Esophagus (tissue), 2 donors: ENCODE results near the gene UNC5C. TPM values are rescaled to one million over a fixed set of nuclear protein-coding genes. Genes with fewer than 3 reads are reported as not detected.

Experiments used
- H3K27ac ChIP-seq, 2 donors: one replicate each; pipeline ENCODE4 v1.5.1; 2013; ENCODE audit warnings: low read depth in 2 of 2, mild to moderate bottlenecking in 2 of 2, inconsistent platforms in 1 of 2, low read length in 1 of 2, moderate library complexity in 1 of 2
- H3K27me3 ChIP-seq, 2 donors: one replicate each; pipeline ENCODE4 v1.6.1; 2013; ENCODE audit warnings: low read length in 2 of 2, control low read depth in 1 of 2, mild to moderate bottlenecking in 1 of 2; ENCODE audit not compliant: insufficient read depth in 2 of 2, control insufficient read depth in 1 of 2
- H3K36me3 ChIP-seq, 2 donors: one replicate each; pipeline ENCODE4 v1.6.1; 2013; ENCODE audit warnings: low read length in 1 of 2; ENCODE audit not compliant: control insufficient read depth in 2 of 2, insufficient read depth in 2 of 2
- H3K4me1 ChIP-seq, 2 donors: one replicate each; pipeline ENCODE4 v1.6.1; 2013; ENCODE audit warnings: low read length in 1 of 2; ENCODE audit not compliant: control insufficient read depth in 2 of 2, insufficient read depth in 2 of 2
- H3K4me3 ChIP-seq, 2 donors: one replicate each; pipeline ENCODE4 v1.5.1; 2013; ENCODE audit warnings: low read length in 2 of 2, mild to moderate bottlenecking in 2 of 2, low read depth in 1 of 2, moderate library complexity in 1 of 2
- H3K9me3 ChIP-seq, 2 donors: one replicate each; pipeline ENCODE4 v1.6.1; 2013; ENCODE audit warnings: mild to moderate bottlenecking in 2 of 2, low read depth in 1 of 2, low read length in 1 of 2, moderate library complexity in 1 of 2; ENCODE audit not compliant: control insufficient read depth in 2 of 2, insufficient read depth in 1 of 2
- WGBS, 2 donors: extraction: QIAGEN DNeasy Blood & Tissue Kit; methylation state at CpG; one replicate each; pipeline ENCODE4 v1.1.7; 2013; 5-methylcytosine and 5-hydroxymethylcytosine counted together
- polyA plus RNA-seq, 2 donors: library from polyadenylated mRNA; stranded (reverse); fragments of 200-250 nt; gene quantifications; one replicate each; pipeline ENCODE4 v1.2.3, GENCODE V29; 2013
- donor health status: healthy with polysubstance abuse.
- donor health status: Bipolar disorder and iron deficiency.

UNC5C gene
- polyA plus RNA-seq, result under 1 TPM; 0.04 to 0.09 TPM

GRCh38 chr4:95548738-95549245 lies at the start of gene UNC5C:
TSS of gene UNC5C (minus strand) at chr4:95548973.
- Histone ChIP-seq H3K27me3 (peaks cover 0 to 6% of the 10 kb centered on the region in 2 donors), H3K36me3 (no peaks in the 10 kb centered on the region), H3K4me1 (peaks cover 8 to 10% of the 10 kb centered on the region in 2 donors), H3K4me3 (peak within 1 kb of the TSS; percentile 49 to 51), H3K9me3 (no peaks in the 10 kb centered on the region), H3K27ac (peak within 1 kb of the TSS; percentile 34 to 64)
- WGBS, 2 donors, result 3 to 4% methylated on average over 34 to 37 of the region's 37 CpGs

GRCh38 chr4:95596676-95597075 lies 47.9 kb upstream of the UNC5C start:
- no peaks in the 10 kb centered on the region for H3K9me3 ChIP-seq
- no peak overlapping the region for H3K4me3 ChIP-seq
- no peaks in the 10 kb centered on the region for H3K27me3 ChIP-seq
- no peak overlapping the region for H3K27ac ChIP-seq
- no peaks in the 10 kb centered on the region for H3K36me3 ChIP-seq
- H3K4me1 ChIP-seq, result no peaks in the 10 kb centered on the region
- WGBS, 2 donors, result 78 to 85% methylated on average over 7 of the region's 7 CpGs

GRCh38 chr4:95594629-95595028 lies 45.9 kb upstream of the UNC5C start:
- 71 to 73% methylated on average over 1 of the region's 1 CpG for WGBS, 2 donors
- Histone ChIP-seq H3K4me1 (no peaks in the 10 kb centered on the region), H3K27me3 (no peaks in the 10 kb centered on the region), H3K9me3 (no peaks in the 10 kb centered on the region), H3K4me3 (no peak overlapping the region), H3K27ac (no peak overlapping the region), H3K36me3 (no peaks in the 10 kb centered on the region)

- Histone ChIP-seq H3K27me3 (no peaks in the 10 kb centered on the region), H3K4me1 (no peaks in the 10 kb centered on the region), H3K4me3 (no peak overlapping the region), H3K36me3 (no peaks in the 10 kb centered on the region), H3K27ac (no peak overlapping the region), H3K9me3 (no peaks in the 10 kb centered on the region)
- 91 to 92% methylated on average over 1 of the region's 1 CpG for WGBS, 2 donors
These were observed 45.2 kb upstream of the UNC5C start for GRCh38 chr4:95594013-95594412.

DNA sequence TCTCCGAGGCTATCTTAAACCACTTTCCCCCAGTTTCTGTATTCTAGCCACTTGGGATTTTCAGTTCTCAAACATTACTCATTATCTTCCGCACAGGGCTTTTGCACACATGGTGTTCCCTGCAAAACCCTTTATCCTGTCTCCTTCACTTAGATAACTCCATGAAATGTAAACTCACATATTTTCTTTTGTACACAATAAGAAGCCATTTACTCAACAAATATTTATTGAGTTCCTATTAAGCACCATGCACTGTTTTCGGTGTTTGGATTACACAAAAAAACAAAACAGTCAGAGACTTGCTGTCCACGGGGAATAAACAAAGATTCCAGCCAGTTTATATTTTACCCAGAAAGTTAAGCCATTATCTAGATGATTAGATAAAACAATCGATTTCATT lies 42.5 kb upstream of the UNC5C start:
- 51 to 53% methylated on average over 5 of the region's 5 CpGs for WGBS, 2 donors
- H3K27ac ChIP-seq, result no peak overlapping the region

DNA sequence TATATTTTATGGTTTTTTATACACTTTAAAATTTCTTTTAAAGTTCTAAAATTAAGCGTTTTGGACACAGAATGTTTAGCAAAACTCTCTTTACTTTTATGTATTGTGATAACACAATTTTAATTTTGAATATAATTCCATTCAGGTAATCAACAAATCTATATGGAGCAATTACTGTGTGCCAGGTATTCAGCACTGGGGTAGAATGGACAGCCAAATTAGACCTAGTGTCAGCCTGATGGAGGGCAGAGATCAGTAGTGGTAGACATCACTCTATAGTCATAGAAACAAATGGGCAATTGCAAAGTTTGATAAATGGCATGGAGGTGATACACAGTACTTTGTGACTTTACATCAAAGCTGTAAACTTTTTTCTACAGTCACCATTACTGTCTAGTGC lies 41.8 kb upstream of the UNC5C start:
- H3K9me3 ChIP-seq, result no peaks in the 10 kb centered on the region
- H3K27ac ChIP-seq, result no peak overlapping the region
- H3K27me3 ChIP-seq, result no peaks in the 10 kb centered on the region
- no peaks in the 10 kb centered on the region for H3K4me1 ChIP-seq
- no peak overlapping the region for H3K4me3 ChIP-seq
- H3K36me3 ChIP-seq, result no peaks in the 10 kb centered on the region
- 84 to 90% methylated on average over 1 of the region's 1 CpG for WGBS, 2 donors

More for the DNA sequence above, 42.5 kb upstream of the UNC5C start:
- no peaks in the 10 kb centered on the region for H3K27me3 ChIP-seq
- H3K4me3 ChIP-seq, result no peak overlapping the region
- H3K9me3 ChIP-seq, result no peaks in the 10 kb centered on the region
- no peaks in the 10 kb centered on the region for H3K36me3 ChIP-seq
- no peaks in the 10 kb centered on the region for H3K4me1 ChIP-seq

GRCh38 chr4:95585016-95585695 lies 36.4 kb upstream of the UNC5C start:
- H3K27ac ChIP-seq, result no peak overlapping the region
- WGBS, 2 donors, result 64 to 67% methylated on average over 5 of the region's 5 CpGs
- no peaks in the 10 kb centered on the region for H3K36me3 ChIP-seq
- H3K4me3 ChIP-seq, result no peak overlapping the region
- H3K27me3 ChIP-seq, result no peaks in the 10 kb centered on the region
- H3K9me3 ChIP-seq, result peaks cover 0 to 5% of the 10 kb centered on the region in 2 donors
- no peaks in the 10 kb centered on the region for H3K4me1 ChIP-seq

DNA sequence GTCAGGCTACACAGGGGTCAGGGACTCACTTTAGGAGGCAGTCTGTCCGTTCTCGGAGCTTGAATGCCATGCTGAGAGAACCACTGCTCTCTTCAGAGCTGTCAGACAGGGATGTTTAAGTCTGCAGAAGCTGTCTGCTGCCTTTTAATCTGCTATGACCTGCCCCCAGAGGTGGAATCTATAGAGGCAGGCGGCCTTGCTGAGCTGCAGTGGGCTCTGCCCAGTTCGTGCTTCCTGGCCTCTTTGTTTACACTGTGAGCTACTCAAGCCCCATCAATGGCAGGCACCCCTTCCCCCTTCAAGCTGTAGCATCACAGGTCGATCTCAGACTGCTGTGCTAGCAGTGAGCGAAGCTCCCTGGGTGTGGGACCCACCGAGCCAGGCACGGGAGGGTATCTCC lies 31.5 kb upstream of the UNC5C start:
- H3K4me1 ChIP-seq, result no peaks in the 10 kb centered on the region
- peaks cover 0 to 5% of the 10 kb centered on the region in 2 donors for H3K9me3 ChIP-seq
- no peaks in the 10 kb centered on the region for H3K36me3 ChIP-seq
- H3K4me3 ChIP-seq, result no peak overlapping the region
- no peak overlapping the region for H3K27ac ChIP-seq
- 49 to 59% methylated on average over 8 of the region's 8 CpGs for WGBS, 2 donors
- H3K27me3 ChIP-seq, result no peaks in the 10 kb centered on the region

DNA sequence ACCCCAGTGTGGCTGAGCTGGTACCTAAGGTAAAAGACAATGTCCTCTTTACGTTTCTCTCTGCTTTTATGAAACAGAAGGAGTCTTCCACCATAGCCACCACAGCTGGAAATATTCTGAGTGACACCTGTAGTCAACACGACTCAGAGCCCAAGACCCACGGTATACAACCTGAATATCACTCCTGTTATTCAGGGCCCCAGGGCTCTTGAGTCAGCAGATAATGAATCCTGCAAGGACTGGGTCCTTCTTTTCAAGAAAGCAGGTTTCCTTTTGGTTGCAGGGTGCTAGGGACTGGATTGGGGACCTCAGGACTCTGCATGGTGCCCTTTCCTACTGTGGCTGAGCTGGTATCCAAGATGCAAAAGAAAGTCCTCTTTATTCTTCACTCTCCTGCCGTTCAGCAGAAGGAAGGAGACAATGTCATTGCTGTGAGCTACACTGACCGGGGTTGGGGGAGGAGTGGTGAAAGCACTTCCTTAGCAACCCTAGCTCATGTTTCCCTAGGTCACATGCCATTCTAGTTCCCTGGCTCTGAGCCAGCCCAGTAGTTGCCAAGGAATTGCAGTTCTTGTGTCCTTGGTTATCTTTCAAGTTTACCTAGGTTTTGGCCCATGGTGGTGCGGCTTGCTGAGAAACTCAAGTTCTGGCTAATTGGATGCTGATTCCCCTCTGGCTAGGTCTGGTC lies 23.7 kb upstream of the UNC5C start:
- no peaks in the 10 kb centered on the region for H3K36me3 ChIP-seq
- H3K4me3 ChIP-seq, result no peak overlapping the region
- peaks cover 0 to 3% of the 10 kb centered on the region in 2 donors for H3K9me3 ChIP-seq
- no peaks in the 10 kb centered on the region for H3K27me3 ChIP-seq
- WGBS, 2 donors, result 51 to 52% methylated on average over 6 of the region's 6 CpGs
- H3K4me1 ChIP-seq, result no peaks in the 10 kb centered on the region
- H3K27ac ChIP-seq, result no peak overlapping the region
